ENCODE data around the gene NTSR2.

Gene NTSR2

DNA sequence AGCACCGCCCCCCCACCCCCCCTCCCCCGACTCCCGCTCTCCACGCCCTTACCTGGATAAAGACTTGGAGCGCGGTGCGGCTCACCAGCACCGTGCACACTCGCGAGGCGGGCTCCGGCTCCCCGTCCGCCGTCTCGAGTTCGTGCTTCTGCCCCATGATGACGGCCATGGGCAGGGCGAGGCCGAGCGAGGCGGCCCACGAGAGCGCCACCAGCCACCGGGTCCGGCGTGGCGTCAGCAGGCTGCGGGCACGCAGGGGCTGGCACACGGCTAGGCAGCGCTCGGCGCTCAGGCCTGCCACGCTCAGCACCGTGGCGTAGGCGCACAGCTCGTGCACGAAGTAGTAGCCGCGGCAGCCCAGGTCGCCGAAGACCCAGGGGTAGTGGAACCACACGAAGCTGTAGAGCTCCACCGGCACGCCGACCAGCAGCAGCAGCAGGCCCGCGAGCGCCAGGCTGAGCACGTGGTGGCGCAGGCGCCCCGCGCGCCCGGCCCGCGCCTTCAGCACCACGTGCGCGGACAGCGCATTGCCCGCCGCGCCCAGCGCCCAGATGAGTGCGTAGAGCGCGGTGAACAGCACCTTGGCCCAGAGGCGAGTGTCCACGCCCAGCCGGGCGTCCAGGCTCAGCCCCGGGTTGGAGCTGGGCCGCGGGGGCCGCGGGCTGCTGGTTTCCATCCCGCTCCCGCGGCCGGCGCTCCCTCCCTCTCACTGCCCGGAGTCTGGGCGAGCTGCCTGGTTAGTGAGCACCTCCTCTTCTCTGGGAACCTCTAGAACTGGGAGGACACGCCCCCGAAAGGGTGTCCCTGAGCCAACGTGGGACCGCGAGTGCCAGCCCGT lies at the start of gene NTSR2:
TSS of gene NTSR2 (minus strand) at position 742 of the 838 bp plus-strand sequence. CDS start at position 676, 66 bp downstream.
- FAIRE-seq = no peak

GRCh38 chr2:11719230-11719977 lies 49.4 kb upstream of the NTSR2 start:
- FAIRE-seq = no peak

GRCh38 chr2:11718606-11719005 lies 48.6 kb upstream of the NTSR2 start:
- no peak for FAIRE-seq

GRCh38 chr2:11717623-11718022 lies 47.6 kb upstream of the NTSR2 start:
- FAIRE-seq = no peak

GRCh38 chr2:11716689-11717321 lies 46.8 kb upstream of the NTSR2 start:
- no peak for FAIRE-seq

- no peak for FAIRE-seq
Observed at GRCh38 chr2:11715987-11716652, 46.1 kb upstream of the NTSR2 start.

DNA sequence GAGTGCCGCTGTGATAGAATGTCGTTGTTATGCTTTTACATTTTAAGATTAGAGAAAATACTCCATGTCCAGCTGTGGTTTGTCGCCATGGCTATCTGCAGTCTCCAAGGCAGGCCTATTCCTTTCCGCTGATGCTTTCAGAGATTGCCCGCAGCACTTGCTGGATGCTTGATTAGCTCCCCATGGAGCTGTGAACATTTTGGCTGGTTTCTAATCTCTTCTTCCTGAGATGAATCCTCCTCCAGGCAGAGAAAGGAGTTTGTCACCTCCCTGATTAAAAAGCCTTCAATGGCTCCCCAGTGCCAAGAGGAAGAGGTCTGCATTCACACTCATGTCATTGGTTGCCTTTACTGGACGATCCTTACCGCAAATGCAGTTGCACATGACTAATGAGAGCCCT lies 43.8 kb upstream of the NTSR2 start:
- no peak for FAIRE-seq

DNA sequence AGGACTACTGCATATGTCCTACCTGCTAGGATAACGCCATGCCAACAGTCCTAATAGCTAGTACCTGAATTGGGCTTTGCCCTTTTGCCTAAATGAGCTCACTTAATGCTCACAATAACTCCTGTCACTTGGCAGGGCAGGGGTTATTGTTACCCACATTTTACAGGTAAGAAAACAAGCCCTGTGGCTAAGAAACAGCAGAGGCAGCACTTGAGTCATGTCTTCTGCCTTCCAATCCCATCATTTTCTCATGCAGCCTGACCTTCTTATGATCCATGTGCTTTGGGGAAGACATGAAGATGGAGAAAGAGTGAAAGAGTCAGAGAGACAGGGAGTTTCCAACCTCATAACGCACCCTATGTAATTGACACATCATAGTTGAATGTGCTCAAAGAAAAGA lies 42.9 kb upstream of the NTSR2 start:
- no peak for FAIRE-seq

DNA sequence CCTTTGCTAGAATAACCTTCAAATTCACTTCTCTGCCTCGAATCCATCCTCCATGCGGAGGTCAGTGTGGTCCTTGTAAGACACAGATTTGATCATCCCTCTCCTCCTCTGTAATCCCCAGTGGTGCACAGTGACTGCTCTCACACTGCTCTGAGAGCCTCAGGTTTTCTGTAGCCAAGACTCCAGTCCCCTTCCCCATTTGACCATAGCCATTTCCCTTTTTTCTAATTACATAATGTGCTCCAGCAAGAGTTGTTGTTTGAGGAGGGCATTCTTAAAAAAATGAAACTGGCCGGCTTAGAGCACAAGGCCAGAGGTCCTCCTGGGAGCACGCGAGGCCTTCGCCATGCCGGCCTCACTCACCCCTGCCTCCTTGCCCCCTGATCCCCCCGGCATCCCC lies 41.8 kb upstream of the NTSR2 start:
- FAIRE-seq = no peak

DNA sequence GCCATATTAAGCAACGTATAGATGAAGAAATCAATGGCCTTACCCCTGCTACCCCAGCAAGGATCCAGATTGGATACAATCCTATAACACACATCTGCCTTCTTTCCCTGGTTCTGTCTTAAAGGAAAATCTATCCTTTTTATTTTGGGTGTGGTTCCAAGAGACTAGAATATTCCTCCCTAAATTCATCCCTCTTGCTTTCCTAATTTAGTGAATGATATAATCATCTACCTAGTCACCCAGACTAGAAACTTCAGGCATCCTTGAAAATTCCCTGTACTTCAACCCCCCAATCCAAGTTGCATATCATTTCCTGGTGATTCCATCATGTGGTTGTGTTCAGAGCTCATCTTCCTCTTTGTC lies 41.3 kb upstream of the NTSR2 start:
- FAIRE-seq = no peak

GRCh38 chr2:11710632-11711353 lies 40.8 kb upstream of the NTSR2 start:
- no peak for FAIRE-seq

- FAIRE-seq = no peak
Observed at GRCh38 chr2:11710210-11710609, 40.2 kb upstream of the NTSR2 start.

DNA sequence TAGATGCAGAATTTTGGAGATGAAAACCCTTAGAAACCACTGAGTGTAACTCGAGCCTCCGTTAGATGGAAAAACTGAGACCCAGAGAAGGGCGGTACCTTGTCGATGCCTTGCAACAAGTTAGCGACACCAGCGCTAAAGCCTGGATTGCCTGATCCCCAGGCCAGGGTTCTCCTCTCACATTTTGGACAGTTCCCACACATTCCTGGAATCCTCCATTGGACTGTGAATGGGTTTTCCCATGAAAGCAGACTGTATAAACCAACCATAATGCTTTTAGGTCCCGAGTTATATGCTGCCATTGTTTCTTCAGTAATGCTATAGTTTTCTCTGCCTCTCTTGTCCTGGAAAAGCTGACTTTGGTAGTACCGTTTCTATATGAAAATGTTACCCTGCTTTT lies 39.3 kb upstream of the NTSR2 start:
- no peak for FAIRE-seq

DNA sequence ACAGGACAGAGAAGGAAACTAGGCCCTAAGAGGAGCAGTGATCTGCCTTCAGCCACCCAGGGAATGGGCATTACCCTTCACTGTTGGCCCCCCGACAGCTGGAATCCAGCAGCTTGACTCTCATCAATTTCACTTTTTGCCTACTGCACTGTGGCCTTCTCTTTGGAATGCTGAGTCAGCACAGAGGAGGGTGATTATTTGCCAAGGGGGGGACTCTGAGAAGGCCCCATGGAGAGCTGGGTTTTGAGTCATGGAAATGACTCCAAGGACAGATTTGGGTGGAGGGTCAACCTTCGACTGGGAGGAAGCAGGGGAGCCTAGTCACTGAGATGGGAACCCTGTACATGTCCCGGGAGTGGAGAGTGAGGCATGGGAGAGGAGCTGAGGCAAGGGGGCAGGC lies 38.1 kb upstream of the NTSR2 start:
- no peak for FAIRE-seq

GRCh38 chr2:11705711-11706110 lies 35.7 kb upstream of the NTSR2 start:
- no peak for FAIRE-seq

- FAIRE-seq = no peak
Observed at GRCh38 chr2:11705063-11705462, 35.1 kb upstream of the NTSR2 start.

DNA sequence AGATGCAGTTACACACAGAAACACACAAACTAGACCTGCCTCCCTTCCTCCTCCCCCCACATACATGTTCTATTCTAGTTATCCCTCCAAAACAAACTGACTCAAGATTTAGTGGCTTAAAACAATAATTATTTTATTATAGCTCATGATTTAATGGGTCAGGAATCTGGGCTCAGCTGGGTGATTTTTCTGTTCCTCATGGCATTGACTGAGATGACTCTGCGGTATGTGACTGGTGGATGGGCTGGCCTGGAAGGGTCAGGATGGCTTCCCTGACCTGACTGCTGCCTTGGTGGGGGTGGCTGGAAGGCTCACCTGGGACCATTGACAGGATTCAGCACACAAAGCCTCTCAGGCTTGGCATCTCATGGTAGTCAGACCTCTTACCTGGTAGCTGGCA lies 33.7 kb upstream of the NTSR2 start:
- no peak for FAIRE-seq

DNA sequence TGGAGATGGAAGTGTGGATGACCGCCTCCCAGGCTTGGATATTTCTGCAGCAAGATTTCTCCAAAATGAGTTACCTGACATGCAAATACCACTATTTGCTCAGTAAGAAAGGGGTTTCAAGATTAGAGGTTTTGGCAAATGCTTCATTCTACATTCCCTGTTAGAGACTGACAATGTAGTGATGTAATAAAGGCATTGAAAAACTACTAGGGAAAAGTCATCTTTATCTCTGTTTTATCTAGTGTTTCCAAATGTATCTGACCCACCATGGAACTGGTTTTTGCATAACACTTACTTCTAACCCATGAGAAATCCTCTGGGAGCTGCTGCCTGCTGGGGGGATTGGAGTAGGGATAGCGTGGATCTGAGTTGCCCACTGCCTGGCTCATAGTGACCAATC lies 33.0 kb upstream of the NTSR2 start:
- no peak for FAIRE-seq

- no peak for FAIRE-seq
Observed at GRCh38 chr2:11701751-11702301, 31.8 kb upstream of the NTSR2 start.

DNA sequence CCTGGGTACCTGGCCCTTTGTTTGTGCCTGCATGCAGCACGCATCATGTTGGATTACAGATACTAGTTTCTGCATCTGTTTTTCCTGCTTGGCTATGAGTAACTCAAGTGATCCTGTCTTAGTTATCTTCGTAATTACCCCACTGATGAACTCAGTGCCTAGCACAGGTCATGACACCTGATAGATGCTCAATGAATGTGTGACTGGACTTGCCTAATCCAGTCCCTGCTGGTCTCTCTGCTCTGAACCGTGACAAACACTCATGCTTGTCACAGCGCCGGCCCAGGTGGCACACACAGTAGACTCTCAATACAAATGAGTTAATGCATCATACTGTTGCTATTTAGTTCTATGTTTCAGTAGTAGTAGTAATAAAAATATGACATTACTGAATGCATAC lies 31.2 kb upstream of the NTSR2 start:
- no peak for FAIRE-seq

- no peak for FAIRE-seq
Observed at GRCh38 chr2:11699686-11700670, 30.0 kb upstream of the NTSR2 start.

Measured in TTC549 (cell line).